Stimulated activated CD8-positive, alpha-beta memory T cell treated with anti-CD3 and anti-CD28 coated beads, Interleukin-12 subunit alpha, Interleukin-12 subunit beta, amount 100 ng/mL, for 1 hour (primary cell): ENCODE measurements around the gene PRKAR1A.

Experiments
- DNase-seq: peaks from one replicate; pipeline ENCODE4 v3.0.0-alpha.2; 2020; ENCODE audit warnings: low read depth

Gene PRKAR1A

GRCh38 chr17:68600067-68600930 lies 88.1 kb downstream of the PRKAR1A start:
- DNase-seq, result no peak
